Neural cell (in vitro differentiated cells): ENCODE data around the gene HSH2D.

Experiments
- EZH2 ChIP-seq: fragments of 200-600, 300-800 bp; shearing (Covaris generic), sonication (generic); IDR thresholded peaks from 2 replicates; pipeline ENCODE4 v1.6.1; 2014; ENCODE audit warnings: antibody characterized with exemption, low read length, borderline replicate concordance, mild to moderate bottlenecking; ENCODE audit not compliant: insufficient read depth, poor library complexity, severe bottlenecking
- POLR2AphosphoS5 ChIP-seq: IDR thresholded peaks from 2 replicates; pipeline ENCODE4 v1.6.1; 2012
- RAD21 ChIP-seq: fragments of 450-650 bp; conservative IDR thresholded peaks from 2 replicates; pipeline ENCODE4 v1.6.1; 2014; ENCODE audit warnings: antibody characterized with exemption, mild to moderate bottlenecking, moderate library complexity
- SMC3 ChIP-seq: fragments of 450-650 bp; conservative IDR thresholded peaks from 2 replicates; pipeline ENCODE4 v1.6.1; 2014; ENCODE audit warnings: antibody characterized with exemption, mild to moderate bottlenecking, moderate library complexity; ENCODE audit not compliant: poor library complexity

- no peak for TF ChIP-seq SMC3
- TF ChIP-seq POLR2AphosphoS5: no peak
- TF ChIP-seq EZH2: no peak
- no peak for TF ChIP-seq RAD21
These were observed 9.7 kb upstream of the HSH2D start for GRCh38 chr19:16133818-16134217.
